GM12878 (cell line): ENCODE measurements around the gene KLHL35. TPM values are rescaled to one million over a fixed set of nuclear protein-coding genes. Genes with fewer than 3 reads are reported as not detected.

ENCODE experiments used
- ATAC-seq: fragments of 200-7000 bp; cut with Tn5 transposase; 3 replicates; pipeline ENCODE4 v1.9.1; 2020; ENCODE audit warnings: mild to moderate bottlenecking, moderate library complexity
- BruUV-seq: library from RNA; stranded (reverse); fragments of 400-500 nt; replicated peaks from 2 replicates; lab custom pipeline; 2021; lab: Mats Ljungman, UMichigan
- CTCF ChIA-PET: fragments of 300-600 bp; sonication (Branson Sonifier 250); formaldehyde crosslinking; extraction: SDS; loops from one replicate; lab custom pipeline; 2021; ENCODE audit warnings: inconsistent platforms; lab: Yijun Ruan, JAX
- POLR2A ChIA-PET: fragments of 350-600 bp; formaldehyde crosslinking; extraction: SDS; loops from one replicate; lab custom pipeline; 2021; ENCODE audit warnings: inconsistent platforms; lab: Charles Lee
- RAD21 ChIA-PET: fragments of 300-600 bp; sonication (Branson Sonifier 250); formaldehyde crosslinking; loops from one replicate; lab custom pipeline; 2023; ENCODE audit warnings: antibody characterized with exemption; ENCODE audit not compliant: unreplicated experiment; lab: Charles Lee
- SMC1A ChIA-PET: fragments of 300-600 bp; sonication (Branson Sonifier 250); formaldehyde crosslinking; loops from one replicate; lab custom pipeline; 2023; ENCODE audit not compliant: unreplicated experiment, uncharacterized antibody; lab: Charles Lee
- DNase-seq: peaks from one replicate; pipeline ENCODE4 v3.0.0-alpha.2; 2011; ENCODE audit warnings: low read depth, low spot score
- FAIRE-seq: peaks from 3 replicates; lab custom pipeline; 2011; peaks lifted over from hg19 to GRCh38; lab: Jason Lieb, UNC
- H2AFZ ChIP-seq: 2 replicates; pipeline ENCODE4 v1.6.0; 2011; ENCODE audit warnings: low read depth, low read length, control low read depth; ENCODE audit not compliant: control insufficient read depth
- H3K27ac ChIP-seq: 2 replicates; pipeline ENCODE4 v1.5.1; 2011; ENCODE audit warnings: control low read depth; ENCODE audit not compliant: control insufficient read depth, insufficient read depth
- H3K27me3 ChIP-seq, 2 experiments: replicated peaks in 1 of 2; 2 replicates each; pipeline versions ENCODE4 v1.6.0 to v1.6.1; 2011; ENCODE audit warnings: low read length in 1 of 2; ENCODE audit not compliant: control insufficient read depth in 2 of 2, insufficient read depth in 2 of 2
- H3K36me3 ChIP-seq, 2 experiments: 2 replicates each; pipeline ENCODE4 v1.5.1; 2011; ENCODE audit warnings: low read length in 1 of 2; ENCODE audit not compliant: control insufficient read depth in 2 of 2, insufficient read depth in 2 of 2
- H3K4me1 ChIP-seq: 2 replicates; pipeline ENCODE4 v1.6.1; 2011; ENCODE audit warnings: mild to moderate bottlenecking, low read length, moderate library complexity, mixed read lengths; ENCODE audit not compliant: control insufficient read depth, insufficient read depth
- H3K4me2 ChIP-seq: 2 replicates; pipeline ENCODE4 v1.6.0; 2011; ENCODE audit warnings: control low read depth; ENCODE audit not compliant: control insufficient read depth, insufficient read depth
- H3K4me3 ChIP-seq: fragments of 200-600 bp; sonication (generic); 2 replicates; pipeline ENCODE4 v1.5.1; 2016
- H3K79me2 ChIP-seq: 2 replicates; pipeline ENCODE4 v1.6.0; 2011; ENCODE audit warnings: low read length; ENCODE audit not compliant: control insufficient read depth, insufficient read depth
- H3K9ac ChIP-seq: 2 replicates; pipeline ENCODE4 v1.8.0; 2011; ENCODE audit warnings: low read length, control low read depth, mixed read lengths; ENCODE audit not compliant: control insufficient read depth, insufficient read depth
- H3K9me3 ChIP-seq: replicated peaks from 3 replicates; pipeline ENCODE4 v1.5.1; 2011; ENCODE audit warnings: mild to moderate bottlenecking, low read length; ENCODE audit not compliant: control insufficient read depth, insufficient read depth
- H4K20me1 ChIP-seq: 2 replicates; pipeline ENCODE4 v1.6.0; 2011; ENCODE audit not compliant: control insufficient read depth, insufficient read depth
- CHD2 ChIP-seq: IDR thresholded peaks from 2 replicates; pipeline ENCODE4 v1.6.1; 2011; ENCODE audit warnings: low read depth, low read length, improper control_type of control experiment, borderline replicate concordance
- CREM ChIP-seq: IDR thresholded peaks from 2 replicates; pipeline ENCODE4 v1.6.1; 2014; ENCODE audit warnings: antibody characterized with exemption, low read depth
- HCFC1 ChIP-seq: fragments of 150-350 bp; IDR thresholded peaks from 2 replicates; pipeline ENCODE4 v1.6.1; 2014; ENCODE audit warnings: low read length
- NBN ChIP-seq: fragments of 450-650 bp; IDR thresholded peaks from 2 replicates; pipeline ENCODE4 v1.6.1; 2016
- POLR2A ChIP-seq: IDR thresholded peaks from 2 replicates; pipeline ENCODE4 v1.6.1; 2011; ENCODE audit warnings: low read depth, mild to moderate bottlenecking, low read length
- POLR2AphosphoS5 ChIP-seq: IDR thresholded peaks from 2 replicates; pipeline ENCODE4 v1.6.1; 2011; ENCODE audit warnings: mild to moderate bottlenecking, low read length, inconsistent platforms
- SP1 ChIP-seq: IDR thresholded peaks from one replicate; pipeline ENCODE4 v1.6.1; 2011; ENCODE audit warnings: low read depth, low read length
- STAT1 ChIP-seq: fragments of 450-650 bp; conservative IDR thresholded peaks from 2 replicates; pipeline ENCODE4 v1.6.1; 2014; ENCODE audit warnings: antibody characterized with exemption, mild to moderate bottlenecking
- WGBS: methylation state at CpG from one replicate; pipeline ENCODE4 v1.1.6; 2016; ENCODE audit warnings: low lambda C conversion rate; ENCODE audit not compliant: insufficient replicate concordance, insufficient coverage; ENCODE audit errors: missing lambda C conversion rate; 5-methylcytosine and 5-hydroxymethylcytosine counted together
- in situ Hi-C: fragments of 300-500 bp; cut with MboI; formaldehyde crosslinking; loops from 9 replicates; pipeline ENCODE4 v1.14.3; 2018; ENCODE audit warnings: mixed read lengths
- intact Hi-C: fragments of 100-400 bp; cut with micrococcal nuclease; formaldehyde crosslinking; loops from one replicate; pipeline ENCODE4 v1.14.2; 2022; ENCODE audit not compliant: unreplicated experiment
- polyA plus RNA-seq, 11 experiments: library from polyadenylated mRNA; depleted of rRNA in 4 of 11; unstranded in 6 of 11; stranded (reverse) in 5 of 11; fragments of >200 nt; fragmentation: Nextera tagmentation in 4 of 11; fragmentation: Illumina TruSeq in 1 of 11; extraction: Ambion mirVana in 4 of 11; extraction: Trizol in 1 of 11; gene quantifications; 1 replicate in 1 of 11; 2 replicates in 10 of 11; pipeline versions ENCODE4 v1.2.1 to v1.2.3, GENCODE V29; 2011 to 2016; ENCODE audit warnings: inconsistent platforms in 2 of 11, missing spikeins in 2 of 11, low read depth in 1 of 11
- total RNA-seq, 4 experiments: library from RNA; depleted of rRNA in 3 of 4; stranded (reverse); fragments of >200 nt in 3 of 4; fragmentation: Illumina TruSeq in 1 of 4; extraction: Trizol in 1 of 4; gene quantifications; 2 replicates each; pipeline versions ENCODE4 v1.2.1 to v1.2.3, GENCODE V29; 2013 to 2021
- TF ChIP-seq, protein P1 (sequence below): fragments of 450-650 bp; IDR thresholded peaks from 2 replicates; pipeline ENCODE4 v1.6.1; 2017; ENCODE audit warnings: borderline replicate concordance
- TF ChIP-seq, protein P2 (sequence below): fragments of 450-650 bp; formaldehyde crosslinking; IDR thresholded peaks from 2 replicates; pipeline ENCODE4 v1.4.0; 2020; ENCODE audit warnings: mild to moderate bottlenecking, moderate library complexity
- TF ChIP-seq, protein P3 (sequence below): fragments of 450-650 bp; IDR thresholded peaks from 2 replicates; pipeline ENCODE4 v1.6.1; 2018; ENCODE audit warnings: mild to moderate bottlenecking, low read depth, moderate library complexity; ENCODE audit not compliant: partially characterized antibody

KLHL35 gene
- total and polyA plus RNA-seq, 10 of the 15 experiments (the other 5 are each of a cell fraction or from before 2014, with no cell fraction given): 0.04 to 0.34 (median 0.13) TPM; not detected in 1

DNA sequence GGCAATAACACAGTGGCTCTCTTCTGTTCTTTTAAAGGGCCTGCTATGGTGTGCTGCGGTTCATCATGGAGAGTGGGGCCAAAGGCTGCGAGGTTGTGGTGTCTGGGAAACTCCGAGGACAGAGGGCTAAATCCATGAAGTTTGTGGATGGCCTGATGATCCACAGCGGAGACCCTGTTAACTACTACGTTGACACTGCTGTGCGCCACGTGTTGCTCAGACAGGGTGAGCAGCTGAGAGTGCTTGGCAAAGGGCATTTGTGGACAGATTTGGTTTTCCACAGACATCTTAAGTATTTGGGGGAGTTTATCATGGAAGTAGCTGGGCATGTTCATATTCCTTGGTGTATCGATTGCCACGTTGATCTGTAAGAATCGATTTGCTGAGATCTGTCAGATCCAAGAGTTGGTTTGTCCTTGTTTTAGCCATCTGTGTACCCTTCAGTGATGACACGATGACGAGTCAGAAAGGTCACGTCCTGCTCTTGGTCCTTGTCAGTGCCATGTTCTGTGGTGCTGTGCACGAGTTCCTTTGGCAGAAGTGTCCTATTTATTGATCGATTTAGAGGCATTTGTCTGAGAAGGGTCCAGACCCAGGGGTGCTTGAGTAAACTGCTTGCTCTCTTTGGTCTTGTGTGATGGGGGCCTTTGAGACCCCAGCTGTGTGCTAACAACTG, 28.9 kb downstream of the KLHL35 start:
- SMC1A ChIA-PET: interaction anchor here (1.4 kb wide), 1 partner anchor 11 kb away, joined by 3 read pairs; no protein-coding TSS in a partner anchor
- H4K20me1 ChIP-seq: peaks cover 39% of the 10 kb centered on the region
- H3K4me3 ChIP-seq: peak overlapping the region; percentile 88; the same call in 1 of the 2 replicates
- CTCF ChIA-PET: interaction anchor here (1.2 to 1.3 kb wide), 2 partner anchors 11 to 20 kb away, joined by 3 read pairs; no protein-coding TSS in a partner anchor
- RAD21 ChIA-PET: no interaction called here
- peak overlapping the region; percentile 44 for H3K4me2 ChIP-seq
- BruUV-seq: no TSS peak
- no peak overlapping the region for H2AFZ ChIP-seq
- H3K36me3 ChIP-seq: peaks cover 29 to 57% of the 10 kb centered on the region in 2 experiments
- no peaks in the 10 kb centered on the region; the same call in 1 of the 2 replicates for H3K4me1 ChIP-seq
- in situ Hi-C loops: no loop called here
- ATAC-seq: no peak
- intact Hi-C loops: no loop called here
- no peak for DNase-seq
- POLR2A ChIA-PET: no interaction called here
- H3K79me2 ChIP-seq: peaks cover 73% of the 10 kb centered on the region
- TF ChIP-seq, protein P1, sequence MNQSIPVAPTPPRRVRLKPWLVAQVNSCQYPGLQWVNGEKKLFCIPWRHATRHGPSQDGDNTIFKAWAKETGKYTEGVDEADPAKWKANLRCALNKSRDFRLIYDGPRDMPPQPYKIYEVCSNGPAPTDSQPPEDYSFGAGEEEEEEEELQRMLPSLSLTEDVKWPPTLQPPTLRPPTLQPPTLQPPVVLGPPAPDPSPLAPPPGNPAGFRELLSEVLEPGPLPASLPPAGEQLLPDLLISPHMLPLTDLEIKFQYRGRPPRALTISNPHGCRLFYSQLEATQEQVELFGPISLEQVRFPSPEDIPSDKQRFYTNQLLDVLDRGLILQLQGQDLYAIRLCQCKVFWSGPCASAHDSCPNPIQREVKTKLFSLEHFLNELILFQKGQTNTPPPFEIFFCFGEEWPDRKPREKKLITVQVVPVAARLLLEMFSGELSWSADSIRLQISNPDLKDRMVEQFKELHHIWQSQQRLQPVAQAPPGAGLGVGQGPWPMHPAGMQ: no peak
- TF ChIP-seq, protein P2, sequence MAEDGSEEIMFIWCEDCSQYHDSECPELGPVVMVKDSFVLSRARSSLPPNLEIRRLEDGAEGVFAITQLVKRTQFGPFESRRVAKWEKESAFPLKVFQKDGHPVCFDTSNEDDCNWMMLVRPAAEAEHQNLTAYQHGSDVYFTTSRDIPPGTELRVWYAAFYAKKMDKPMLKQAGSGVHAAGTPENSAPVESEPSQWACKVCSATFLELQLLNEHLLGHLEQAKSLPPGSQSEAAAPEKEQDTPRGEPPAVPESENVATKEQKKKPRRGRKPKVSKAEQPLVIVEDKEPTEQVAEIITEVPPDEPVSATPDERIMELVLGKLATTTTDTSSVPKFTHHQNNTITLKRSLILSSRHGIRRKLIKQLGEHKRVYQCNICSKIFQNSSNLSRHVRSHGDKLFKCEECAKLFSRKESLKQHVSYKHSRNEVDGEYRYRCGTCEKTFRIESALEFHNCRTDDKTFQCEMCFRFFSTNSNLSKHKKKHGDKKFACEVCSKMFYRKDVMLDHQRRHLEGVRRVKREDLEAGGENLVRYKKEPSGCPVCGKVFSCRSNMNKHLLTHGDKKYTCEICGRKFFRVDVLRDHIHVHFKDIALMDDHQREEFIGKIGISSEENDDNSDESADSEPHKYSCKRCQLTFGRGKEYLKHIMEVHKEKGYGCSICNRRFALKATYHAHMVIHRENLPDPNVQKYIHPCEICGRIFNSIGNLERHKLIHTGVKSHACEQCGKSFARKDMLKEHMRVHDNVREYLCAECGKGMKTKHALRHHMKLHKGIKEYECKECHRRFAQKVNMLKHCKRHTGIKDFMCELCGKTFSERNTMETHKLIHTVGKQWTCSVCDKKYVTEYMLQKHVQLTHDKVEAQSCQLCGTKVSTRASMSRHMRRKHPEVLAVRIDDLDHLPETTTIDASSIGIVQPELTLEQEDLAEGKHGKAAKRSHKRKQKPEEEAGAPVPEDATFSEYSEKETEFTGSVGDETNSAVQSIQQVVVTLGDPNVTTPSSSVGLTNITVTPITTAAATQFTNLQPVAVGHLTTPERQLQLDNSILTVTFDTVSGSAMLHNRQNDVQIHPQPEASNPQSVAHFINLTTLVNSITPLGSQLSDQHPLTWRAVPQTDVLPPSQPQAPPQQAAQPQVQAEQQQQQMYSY (CRISPR knock-in tag): no peak
- TF ChIP-seq POLR2AphosphoS5: peak; percentile 64
- TF ChIP-seq, protein P3, sequence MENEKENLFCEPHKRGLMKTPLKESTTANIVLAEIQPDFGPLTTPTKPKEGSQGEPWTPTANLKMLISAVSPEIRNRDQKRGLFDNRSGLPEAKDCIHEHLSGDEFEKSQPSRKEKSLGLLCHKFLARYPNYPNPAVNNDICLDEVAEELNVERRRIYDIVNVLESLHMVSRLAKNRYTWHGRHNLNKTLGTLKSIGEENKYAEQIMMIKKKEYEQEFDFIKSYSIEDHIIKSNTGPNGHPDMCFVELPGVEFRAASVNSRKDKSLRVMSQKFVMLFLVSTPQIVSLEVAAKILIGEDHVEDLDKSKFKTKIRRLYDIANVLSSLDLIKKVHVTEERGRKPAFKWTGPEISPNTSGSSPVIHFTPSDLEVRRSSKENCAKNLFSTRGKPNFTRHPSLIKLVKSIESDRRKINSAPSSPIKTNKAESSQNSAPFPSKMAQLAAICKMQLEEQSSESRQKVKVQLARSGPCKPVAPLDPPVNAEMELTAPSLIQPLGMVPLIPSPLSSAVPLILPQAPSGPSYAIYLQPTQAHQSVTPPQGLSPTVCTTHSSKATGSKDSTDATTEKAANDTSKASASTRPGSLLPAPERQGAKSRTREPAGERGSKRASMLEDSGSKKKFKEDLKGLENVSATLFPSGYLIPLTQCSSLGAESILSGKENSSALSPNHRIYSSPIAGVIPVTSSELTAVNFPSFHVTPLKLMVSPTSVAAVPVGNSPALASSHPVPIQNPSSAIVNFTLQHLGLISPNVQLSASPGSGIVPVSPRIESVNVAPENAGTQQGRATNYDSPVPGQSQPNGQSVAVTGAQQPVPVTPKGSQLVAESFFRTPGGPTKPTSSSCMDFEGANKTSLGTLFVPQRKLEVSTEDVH: no peak
- no peak for TF ChIP-seq STAT1
- no peak for TF ChIP-seq SP1
- no peak for TF ChIP-seq NBN
- TF ChIP-seq CHD2: no peak
- TF ChIP-seq POLR2A: peak; percentile 46
- no peak for TF ChIP-seq CREM
- TF ChIP-seq HCFC1: no peak
- no peaks in the 10 kb centered on the region for H3K27me3 ChIP-seq
- peak overlapping the region; percentile 34; the same call in 1 of the 2 replicates for H3K9ac ChIP-seq
- no peak for FAIRE-seq
- WGBS: 85% methylated on average over 15 of the region's 15 CpGs
- H3K9me3 ChIP-seq: no peaks in the 10 kb centered on the region
- no peak overlapping the region for H3K27ac ChIP-seq
